ENCODE measurements around the gene MPG.

- TF ChIP-seq CTCF (conservative IDR thresholded peaks at IDR 0.05 in 1 of 2, IDR thresholded peaks at IDR 0.05 in 1 of 2; ENCODE audit: extremely low read depth in 1 of 2, insufficient read depth in 1 of 2, low read depth in 1 of 2, low read length in 2 of 2): no peak
- no peak for TF ChIP-seq EZH2 (IDR thresholded peaks at IDR 0.05; ENCODE audit: borderline replicate concordance, low read length)
Observed at GRCh38 chr16:122361-122760, 44.3 kb downstream of the MPG start.
